Tibial nerve (tissue), 4 donors: ENCODE measurements around the gene ERI3. TPM values are rescaled to one million over a fixed set of nuclear protein-coding genes. Genes with fewer than 3 reads are reported as not detected.

Experiments used
- DNase-seq, 2 donors: peaks; one replicate each; pipeline ENCODE4 v3.0.0-alpha.2; 2019; ENCODE audit warnings: low spot score in 2 of 2
- H3K27ac ChIP-seq, 4 donors: fragments of 200-600 bp; sonication (generic) in 3 of 4; one replicate each; pipeline ENCODE4 v1.5.1; 2017 to 2019; ENCODE audit warnings: mild to moderate bottlenecking in 1 of 4
- H3K27me3 ChIP-seq, 2 donors: fragments of 200-600 bp; sonication (generic) in 1 of 2; one replicate each; pipeline versions ENCODE4 v1.5.1 to v1.6.0; 2017 to 2019
- H3K36me3 ChIP-seq, 3 donors: fragments of 200-600 bp; sonication (generic); one replicate each; pipeline ENCODE4 v1.5.1; 2018 to 2019
- H3K4me1 ChIP-seq, 4 donors: fragments of 200-600 bp; sonication (generic) in 3 of 4; one replicate each; pipeline ENCODE4 v1.5.1; 2017 to 2019
- H3K4me3 ChIP-seq, 4 donors: fragments of 200-600 bp; sonication (generic) in 3 of 4; one replicate each; pipeline ENCODE4 v1.5.1; 2017 to 2019; ENCODE audit warnings: mild to moderate bottlenecking in 1 of 4, moderate library complexity in 1 of 4
- H3K9me3 ChIP-seq, 4 donors: fragments of 200-600 bp; sonication (generic) in 3 of 4; one replicate each; pipeline ENCODE4 v1.5.1; 2017 to 2019
- CTCF ChIP-seq, 5 experiments: fragments of 200-600 bp in 3 of 5; fragments of 450-650 bp in 2 of 5; sonication (generic) in 3 of 5; IDR thresholded peaks; one replicate each; pipeline ENCODE4 v1.5.1; 2016 to 2019; ENCODE audit warnings: antibody characterized with exemption in 5 of 5, mild to moderate bottlenecking in 3 of 5, moderate library complexity in 2 of 5
- EP300 ChIP-seq, 2 donors: sonication (generic); formaldehyde crosslinking; IDR thresholded peaks; one replicate each; pipeline ENCODE4 v1.6.1; 2017; ENCODE audit warnings: antibody characterized with exemption in 2 of 2, mild to moderate bottlenecking in 1 of 2
- POLR2A ChIP-seq, 2 donors: fragments of 450-650 bp; IDR thresholded peaks; one replicate each; pipeline ENCODE4 v1.6.1; 2017; ENCODE audit warnings: antibody characterized with exemption in 2 of 2, mild to moderate bottlenecking in 2 of 2, moderate library complexity in 2 of 2
- WGBS, 2 donors: methylation state at CpG; one replicate each; pipeline ENCODE4 v1.1.5; 2018; 5-methylcytosine and 5-hydroxymethylcytosine counted together
- total RNA-seq, 4 donors: library from RNA; depleted of rRNA; stranded (reverse); fragments of >200 nt; gene quantifications; one replicate each; pipeline ENCODE4 v1.1.0, GENCODE V29; 2016

ERI3 gene
- total RNA-seq, 4 donors from 2014 or later, result 60.1 to 82.2 (median 66.5) TPM

- no peak for TF ChIP-seq POLR2A (IDR thresholded peaks at IDR 0.05)
- TF ChIP-seq CTCF (IDR thresholded peaks at IDR 0.05), result peak; percentile 63 to 78 (median 70)
- peak in 1 of 2 donors; percentile 26 for DNase-seq
- H3K27ac ChIP-seq, result no peak overlapping the region
- peaks cover 0 to 68% (median 13%) of the 10 kb centered on the region in 3 donors for H3K36me3 ChIP-seq
- peaks cover 0 to 26% (median 0%) of the 10 kb centered on the region in 4 donors for H3K4me1 ChIP-seq
- 48 to 53% methylated on average over 9 of the region's 9 CpGs for WGBS, 2 donors
- H3K9me3 ChIP-seq, result no peaks in the 10 kb centered on the region
- no peak overlapping the region for H3K4me3 ChIP-seq
- H3K27me3 ChIP-seq, result no peaks in the 10 kb centered on the region
Measured at GRCh38 chr1:44318097-44319088, 36.7 kb downstream of the ERI3 start.

- Histone ChIP-seq H3K27ac (no peak overlapping the region), H3K4me1 (peaks cover 0 to 16% (median 0%) of the 10 kb centered on the region in 4 donors), H3K36me3 (peaks cover 0 to 85% (median 13%) of the 10 kb centered on the region in 3 donors), H3K27me3 (no peaks in the 10 kb centered on the region), H3K9me3 (no peaks in the 10 kb centered on the region), H3K4me3 (no peak overlapping the region)
- DNase-seq, result no peak
- no peak for TF ChIP-seq CTCF (IDR thresholded peaks at IDR 0.05)
- no peak for TF ChIP-seq EP300 (IDR thresholded peaks at IDR 0.05)
- no peak for TF ChIP-seq POLR2A (IDR thresholded peaks at IDR 0.05)
- 27% methylated on average over 1 of the region's 1 CpG for WGBS, 2 donors
Measured at GRCh38 chr1:44316231-44316759, 38.8 kb downstream of the ERI3 start.

GRCh38 chr1:44315521-44315920 lies 39.5 kb downstream of the ERI3 start:
- Histone ChIP-seq H3K4me3 (no peak overlapping the region), H3K9me3 (no peaks in the 10 kb centered on the region), H3K36me3 (peaks cover 0 to 91% (median 13%) of the 10 kb centered on the region in 3 donors), H3K27ac (no peak overlapping the region), H3K4me1 (peaks cover 0 to 16% (median 0%) of the 10 kb centered on the region in 4 donors), H3K27me3 (no peaks in the 10 kb centered on the region)
- DNase-seq, result no peak
- TF ChIP-seq EP300 (IDR thresholded peaks at IDR 0.05), result no peak
- TF ChIP-seq CTCF (IDR thresholded peaks at IDR 0.05), result no peak
- TF ChIP-seq POLR2A (IDR thresholded peaks at IDR 0.05), result no peak

- H3K27me3 ChIP-seq, result no peaks in the 10 kb centered on the region
- H3K36me3 ChIP-seq, result peaks cover 0 to 92% (median 12%) of the 10 kb centered on the region in 3 donors
- H3K4me3 ChIP-seq, result no peak overlapping the region
- no peak for TF ChIP-seq EP300 (IDR thresholded peaks at IDR 0.05)
- TF ChIP-seq POLR2A (IDR thresholded peaks at IDR 0.05), result no peak
- no peak for TF ChIP-seq CTCF (IDR thresholded peaks at IDR 0.05)
- DNase-seq, result no peak
- peaks cover 0 to 16% (median 0%) of the 10 kb centered on the region in 4 donors for H3K4me1 ChIP-seq
- H3K9me3 ChIP-seq, result no peaks in the 10 kb centered on the region
- WGBS, 2 donors, result 47 to 66% methylated on average over 5 of the region's 5 CpGs
- H3K27ac ChIP-seq, result no peak overlapping the region
Measured at GRCh38 chr1:44314452-44314851, 40.6 kb downstream of the ERI3 start.
